Lung (tissue), 12 donors: ENCODE results near the gene TTLL12. TPM values are rescaled to one million over a fixed set of nuclear protein-coding genes. Genes with fewer than 3 reads are reported as not detected.

Experiments used
- ATAC-seq: fragments of 200-7000 bp; cut with Tn5 transposase; one replicate; pipeline ENCODE4 v1.9.1; 2020; ENCODE audit warnings: moderate number of reproducible peaks; ENCODE audit not compliant: insufficient read depth, low FRiP score
- DNase-seq, 3 donors: peaks; one replicate each; pipeline ENCODE4 v3.0.0-alpha.2; 2013 to 2017
- H3K27ac ChIP-seq, 2 donors: one replicate each; pipeline ENCODE4 v1.5.1; 2013; ENCODE audit warnings: mild to moderate bottlenecking in 2 of 2, moderate library complexity in 2 of 2, control low read depth in 1 of 2, inconsistent platforms in 1 of 2, low read depth in 1 of 2, low read length in 1 of 2
- H3K27me3 ChIP-seq, 3 donors: one replicate each; pipeline ENCODE4 v1.5.1; 2013; ENCODE audit warnings: low read length in 2 of 3; ENCODE audit not compliant: control insufficient read depth in 3 of 3, insufficient read depth in 3 of 3
- H3K36me3 ChIP-seq, 4 donors: one replicate each; pipeline ENCODE4 v1.5.1; 2013; ENCODE audit warnings: low read length in 4 of 4, mild to moderate bottlenecking in 1 of 4, moderate library complexity in 1 of 4; ENCODE audit not compliant: control insufficient read depth in 4 of 4, insufficient read depth in 4 of 4
- H3K4me1 ChIP-seq, 5 donors: one replicate each; pipeline ENCODE4 v1.5.1; 2013; ENCODE audit warnings: low read length in 5 of 5, mild to moderate bottlenecking in 2 of 5, moderate library complexity in 1 of 5; ENCODE audit not compliant: control insufficient read depth in 5 of 5, insufficient read depth in 5 of 5
- H3K4me3 ChIP-seq: one replicate; pipeline ENCODE4 v1.5.1; 2013; ENCODE audit warnings: mild to moderate bottlenecking, control low read depth, moderate library complexity
- H3K9ac ChIP-seq, 2 donors: one replicate each; pipeline ENCODE4 v1.5.1; 2013; ENCODE audit warnings: low read length in 2 of 2, control low read depth in 1 of 2; ENCODE audit not compliant: insufficient read depth in 1 of 2
- H3K9me3 ChIP-seq, 4 donors: one replicate each; pipeline ENCODE4 v1.5.1; 2013; ENCODE audit warnings: low read length in 3 of 4, mild to moderate bottlenecking in 1 of 4, moderate library complexity in 1 of 4; ENCODE audit not compliant: control insufficient read depth in 4 of 4, insufficient read depth in 3 of 4
- WGBS, 2 donors: extraction: QIAGEN DNeasy Blood & Tissue Kit; methylation state at CpG; one replicate each; pipeline ENCODE4 v1.1.7; 2013; 5-methylcytosine and 5-hydroxymethylcytosine counted together
- polyA plus RNA-seq, 2 donors: library from polyadenylated mRNA; stranded (reverse); fragments of 200-250 nt; gene quantifications; one replicate each; pipeline ENCODE4 v1.2.1, GENCODE V29; 2013
- total RNA-seq, 2 donors: library from RNA; depleted of rRNA in 1 of 2; stranded (reverse); fragments of >200 nt in 1 of 2; gene quantifications; one replicate each; pipeline ENCODE4 v1.2.1, GENCODE V29; 2014 to 2021
- TF ChIP-seq, protein P1 (sequence below): IDR thresholded peaks from 2 replicates; pipeline ENCODE4 v1.5.1; 2012; ENCODE audit warnings: mild to moderate bottlenecking; ENCODE audit errors: control extremely low read depth, extremely low read depth
- donor health status: control.
- donor health status: control.
- donor health status: Bipolar disorder and iron deficiency.
- donor health status: healthy.
- donor health status: DM: yes; HTN: yes; CAD: no.

The TTLL12 gene
- total and polyA plus RNA-seq, 4 donors: 15.8 to 35.5 (median 25.3) TPM

DNA sequence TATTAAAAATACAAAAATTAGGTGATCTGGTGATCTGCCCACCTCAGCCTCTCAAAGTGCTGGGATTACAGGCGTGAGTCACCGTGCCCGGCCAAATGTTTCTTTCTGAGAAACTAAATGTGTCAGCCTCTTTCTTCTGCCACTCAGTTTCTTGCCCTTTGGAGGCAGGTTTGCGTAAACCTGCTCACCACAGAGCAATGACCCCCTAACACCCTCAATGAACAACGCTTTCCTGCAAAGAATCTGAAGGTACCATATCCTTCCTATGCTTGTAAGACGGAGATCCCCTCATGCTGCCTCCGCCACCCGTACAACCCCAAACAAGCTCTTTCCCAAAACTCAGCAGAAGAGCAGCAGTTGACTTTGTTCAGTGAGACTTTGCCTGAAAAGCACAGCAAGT, 38.7 kb upstream of the TTLL12 start:
- H3K9ac ChIP-seq: no peak overlapping the region
- ATAC-seq (no peak), DNase-seq (no peak)
- H3K27ac ChIP-seq: no peak overlapping the region
- TF ChIP-seq, protein P1, sequence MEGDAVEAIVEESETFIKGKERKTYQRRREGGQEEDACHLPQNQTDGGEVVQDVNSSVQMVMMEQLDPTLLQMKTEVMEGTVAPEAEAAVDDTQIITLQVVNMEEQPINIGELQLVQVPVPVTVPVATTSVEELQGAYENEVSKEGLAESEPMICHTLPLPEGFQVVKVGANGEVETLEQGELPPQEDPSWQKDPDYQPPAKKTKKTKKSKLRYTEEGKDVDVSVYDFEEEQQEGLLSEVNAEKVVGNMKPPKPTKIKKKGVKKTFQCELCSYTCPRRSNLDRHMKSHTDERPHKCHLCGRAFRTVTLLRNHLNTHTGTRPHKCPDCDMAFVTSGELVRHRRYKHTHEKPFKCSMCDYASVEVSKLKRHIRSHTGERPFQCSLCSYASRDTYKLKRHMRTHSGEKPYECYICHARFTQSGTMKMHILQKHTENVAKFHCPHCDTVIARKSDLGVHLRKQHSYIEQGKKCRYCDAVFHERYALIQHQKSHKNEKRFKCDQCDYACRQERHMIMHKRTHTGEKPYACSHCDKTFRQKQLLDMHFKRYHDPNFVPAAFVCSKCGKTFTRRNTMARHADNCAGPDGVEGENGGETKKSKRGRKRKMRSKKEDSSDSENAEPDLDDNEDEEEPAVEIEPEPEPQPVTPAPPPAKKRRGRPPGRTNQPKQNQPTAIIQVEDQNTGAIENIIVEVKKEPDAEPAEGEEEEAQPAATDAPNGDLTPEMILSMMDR: no peak
- 92% methylated on average over 8 of the region's 8 CpGs for WGBS, 2 donors
- no peak overlapping the region for H3K4me3 ChIP-seq
- H3K4me1 ChIP-seq: peaks cover 0 to 27% (median 12%) of the 10 kb centered on the region in 5 donors
- no peaks in the 10 kb centered on the region for H3K36me3 ChIP-seq
- no peaks in the 10 kb centered on the region for H3K27me3 ChIP-seq
- no peaks in the 10 kb centered on the region for H3K9me3 ChIP-seq

DNA sequence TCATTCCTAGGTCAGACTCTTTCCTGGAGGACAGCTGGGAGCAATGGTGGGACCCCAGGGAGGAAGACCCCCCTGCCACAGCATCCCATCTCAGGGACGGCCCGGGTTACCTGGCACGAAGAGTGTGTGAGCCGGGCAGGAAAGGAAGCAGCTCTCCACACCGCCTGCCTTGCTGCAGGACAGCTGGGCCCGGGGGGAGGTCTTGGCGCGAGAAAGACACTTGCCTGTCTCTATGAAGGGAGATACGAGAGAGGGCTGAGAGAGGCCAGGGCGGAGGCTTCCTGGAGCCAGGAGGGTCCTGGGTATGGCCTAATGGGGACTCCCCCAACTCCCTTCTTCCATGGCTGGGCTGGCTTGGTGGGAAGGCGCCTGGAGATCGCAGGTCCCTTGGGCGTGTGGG, 36.1 kb upstream of the TTLL12 start:
- Histone ChIP-seq H3K4me1 (peaks cover 0 to 27% (median 12%) of the 10 kb centered on the region in 5 donors), H3K4me3 (no peak overlapping the region), H3K27me3 (no peaks in the 10 kb centered on the region), H3K9me3 (no peaks in the 10 kb centered on the region), H3K36me3 (no peaks in the 10 kb centered on the region), H3K9ac (no peak overlapping the region), H3K27ac (no peak overlapping the region)
- ATAC-seq (no peak), DNase-seq (no peak)
- WGBS, 2 donors: 93 to 94% methylated on average over 13 of the region's 13 CpGs
- TF ChIP-seq, protein P1: no peak

DNA sequence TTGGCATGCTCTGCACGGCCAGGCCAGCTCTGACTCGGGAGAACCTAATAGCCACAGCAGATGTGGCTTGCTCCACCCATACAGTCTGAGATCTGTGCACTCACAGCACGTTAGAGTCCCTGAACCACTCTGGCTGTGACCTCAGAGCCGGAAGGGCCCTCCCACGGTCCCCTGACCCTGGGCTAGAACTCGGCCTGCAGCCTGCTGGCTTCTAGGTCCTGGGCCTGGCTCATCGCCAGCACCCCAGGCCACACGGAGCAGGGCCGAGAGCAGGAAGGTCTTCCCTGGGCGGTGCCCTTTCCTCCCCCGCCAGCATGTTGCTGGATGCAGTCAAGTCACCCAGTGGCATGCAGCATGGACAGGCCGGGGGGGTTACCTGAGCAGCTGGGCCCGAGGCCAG, 35.3 kb upstream of the TTLL12 start:
- H3K9ac ChIP-seq: no peak overlapping the region
- H3K36me3 ChIP-seq: no peaks in the 10 kb centered on the region
- H3K4me3 ChIP-seq: no peak overlapping the region
- peaks cover 0 to 20% (median 10%) of the 10 kb centered on the region in 5 donors for H3K4me1 ChIP-seq
- no peaks in the 10 kb centered on the region for H3K9me3 ChIP-seq
- no peak for DNase-seq
- H3K27me3 ChIP-seq: no peaks in the 10 kb centered on the region
- TF ChIP-seq, protein P1: no peak
- WGBS, 2 donors: 57 to 76% methylated on average over 13 of the region's 13 CpGs
- H3K27ac ChIP-seq: no peak overlapping the region
- ATAC-seq: no peak
